Activated CD8-positive, alpha-beta memory T cell treated with anti-CD3 and anti-CD28 coated beads for 1 hour (primary cell): ENCODE data around the gene PAMR1.
"Not testable (repeated sequence)": the region's sequence is repeated elsewhere in the genome, so short reads cannot be mapped to it uniquely, and the experiment has no call there.

Source experiments
- DNase-seq, 2 donors: peaks; one replicate each; pipeline ENCODE4 v3.0.0-alpha.2; 2020; ENCODE audit warnings: low read depth in 1 of 2; ENCODE audit errors: extremely low read depth in 1 of 2

PAMR1 gene, protein sequence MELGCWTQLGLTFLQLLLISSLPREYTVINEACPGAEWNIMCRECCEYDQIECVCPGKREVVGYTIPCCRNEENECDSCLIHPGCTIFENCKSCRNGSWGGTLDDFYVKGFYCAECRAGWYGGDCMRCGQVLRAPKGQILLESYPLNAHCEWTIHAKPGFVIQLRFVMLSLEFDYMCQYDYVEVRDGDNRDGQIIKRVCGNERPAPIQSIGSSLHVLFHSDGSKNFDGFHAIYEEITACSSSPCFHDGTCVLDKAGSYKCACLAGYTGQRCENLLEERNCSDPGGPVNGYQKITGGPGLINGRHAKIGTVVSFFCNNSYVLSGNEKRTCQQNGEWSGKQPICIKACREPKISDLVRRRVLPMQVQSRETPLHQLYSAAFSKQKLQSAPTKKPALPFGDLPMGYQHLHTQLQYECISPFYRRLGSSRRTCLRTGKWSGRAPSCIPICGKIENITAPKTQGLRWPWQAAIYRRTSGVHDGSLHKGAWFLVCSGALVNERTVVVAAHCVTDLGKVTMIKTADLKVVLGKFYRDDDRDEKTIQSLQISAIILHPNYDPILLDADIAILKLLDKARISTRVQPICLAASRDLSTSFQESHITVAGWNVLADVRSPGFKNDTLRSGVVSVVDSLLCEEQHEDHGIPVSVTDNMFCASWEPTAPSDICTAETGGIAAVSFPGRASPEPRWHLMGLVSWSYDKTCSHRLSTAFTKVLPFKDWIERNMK

DNA sequence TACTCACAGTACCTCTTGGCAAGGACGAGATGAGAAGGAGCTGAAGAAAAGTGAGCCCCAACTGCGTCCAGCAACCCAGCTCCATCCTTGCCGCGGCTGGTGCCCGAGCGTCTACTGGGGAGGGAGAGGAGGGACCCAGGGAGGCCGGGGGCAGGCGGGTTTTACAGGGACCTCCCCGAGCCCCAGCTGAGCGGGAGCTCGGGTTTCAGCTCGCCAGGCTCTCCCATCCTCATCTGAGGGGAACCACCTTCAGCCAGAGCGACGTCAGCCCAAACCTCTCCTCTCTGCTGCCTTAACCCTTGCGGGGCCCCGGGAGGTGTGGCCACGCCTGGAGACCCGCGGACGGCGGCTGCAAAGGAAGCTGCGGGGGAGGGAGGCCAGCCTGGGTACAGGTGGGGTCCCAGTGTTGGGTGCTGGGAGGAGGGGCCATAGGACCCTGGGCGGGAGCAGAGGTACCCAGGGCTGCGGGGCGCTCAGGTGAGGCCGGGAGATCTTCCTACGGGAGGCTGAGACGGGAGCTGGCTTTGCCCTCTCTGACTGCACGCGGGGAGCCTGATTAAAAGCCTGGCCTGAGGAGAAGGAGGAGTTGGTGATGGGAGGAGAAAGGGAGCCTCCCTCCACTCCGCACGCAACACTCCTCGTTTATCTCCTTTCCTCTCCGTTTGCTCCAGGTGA is at the start of gene PAMR1:
TSS of gene PAMR1 (minus strand) at position 116 of the 675 bp plus-strand sequence. CDS start at position 85, 31 bp downstream.
- DNase-seq: no peak

DNA sequence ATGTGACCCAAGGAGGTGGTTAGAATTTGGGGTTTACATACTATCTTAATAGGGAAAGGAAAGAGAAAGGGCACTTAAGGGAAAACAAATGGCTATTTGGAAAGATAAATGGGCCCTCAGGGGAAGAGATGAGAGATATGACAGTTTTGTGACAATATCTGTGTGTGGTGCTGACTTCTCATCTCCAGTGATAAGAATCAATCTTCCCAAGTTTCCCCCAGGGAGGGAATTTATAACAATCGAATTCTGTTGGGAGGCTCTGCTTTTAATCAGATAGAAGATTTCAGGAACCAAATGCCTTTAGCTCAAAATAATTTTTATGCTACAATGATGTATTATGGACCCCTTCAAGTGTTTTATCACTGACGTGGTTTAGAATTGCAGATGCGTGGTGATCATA is 46.3 kb upstream of the PAMR1 start:
- no peak for DNase-seq

DNA sequence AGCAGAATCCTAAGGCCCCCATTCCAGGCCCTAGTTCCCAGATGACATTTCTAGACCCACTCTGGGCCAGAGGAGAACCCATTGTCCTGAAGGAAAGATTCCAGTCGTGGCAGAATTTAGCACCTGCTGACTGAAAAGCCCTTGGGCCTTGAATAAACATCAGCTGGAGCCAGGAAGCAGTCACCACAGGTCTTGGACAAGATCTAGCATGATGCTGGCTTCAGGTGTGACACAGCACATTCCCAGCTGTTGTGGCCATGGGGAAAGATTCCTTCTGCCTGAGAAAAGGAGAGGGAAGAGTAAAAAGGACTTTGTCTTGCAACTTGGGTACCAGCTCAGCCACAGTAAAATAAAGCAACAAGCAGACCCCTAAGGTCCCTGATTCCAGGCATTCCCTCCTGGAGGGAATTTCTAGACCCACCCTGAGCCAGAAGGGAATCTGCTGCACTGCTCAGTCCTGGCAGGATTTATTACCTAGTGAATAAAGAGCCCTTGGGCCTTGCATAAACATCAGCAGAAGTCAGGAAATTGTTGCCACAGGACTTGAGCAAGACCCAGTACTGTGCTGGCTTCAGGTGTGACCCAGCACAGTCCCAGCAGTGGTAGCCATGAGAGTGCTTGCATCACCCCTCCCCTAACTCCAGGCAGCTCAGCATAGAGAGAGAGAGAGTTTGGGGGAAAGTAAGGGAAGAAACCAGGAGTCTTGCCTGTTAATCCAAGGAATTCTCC is 42.5 kb upstream of the PAMR1 start:
- DNase-seq: no peak

GRCh38 chr11:35566885-35567284 is 41.5 kb upstream of the PAMR1 start:
- no peak for DNase-seq

DNA sequence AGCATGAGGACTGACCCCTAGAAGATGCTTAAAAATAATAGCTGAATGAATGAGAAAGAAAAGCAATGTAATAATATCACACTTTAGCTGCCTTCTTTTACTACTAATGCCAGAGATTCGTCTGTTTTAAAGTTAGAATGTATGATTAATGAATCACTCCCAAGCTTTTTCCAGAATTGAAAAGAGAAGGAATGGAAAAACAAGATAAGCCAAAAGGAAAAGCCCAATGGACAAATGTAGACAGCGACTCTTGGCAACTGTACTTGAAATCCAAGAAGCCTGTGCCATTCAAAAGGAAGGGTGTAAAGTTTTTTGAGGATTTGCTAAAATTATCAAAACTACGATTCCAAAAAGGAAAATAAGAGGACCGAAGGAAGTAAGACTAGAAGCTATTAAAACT is 40.8 kb upstream of the PAMR1 start:
- no peak for DNase-seq

GRCh38 chr11:35564245-35564595 is 38.8 kb upstream of the PAMR1 start:
- no peak for DNase-seq

DNA sequence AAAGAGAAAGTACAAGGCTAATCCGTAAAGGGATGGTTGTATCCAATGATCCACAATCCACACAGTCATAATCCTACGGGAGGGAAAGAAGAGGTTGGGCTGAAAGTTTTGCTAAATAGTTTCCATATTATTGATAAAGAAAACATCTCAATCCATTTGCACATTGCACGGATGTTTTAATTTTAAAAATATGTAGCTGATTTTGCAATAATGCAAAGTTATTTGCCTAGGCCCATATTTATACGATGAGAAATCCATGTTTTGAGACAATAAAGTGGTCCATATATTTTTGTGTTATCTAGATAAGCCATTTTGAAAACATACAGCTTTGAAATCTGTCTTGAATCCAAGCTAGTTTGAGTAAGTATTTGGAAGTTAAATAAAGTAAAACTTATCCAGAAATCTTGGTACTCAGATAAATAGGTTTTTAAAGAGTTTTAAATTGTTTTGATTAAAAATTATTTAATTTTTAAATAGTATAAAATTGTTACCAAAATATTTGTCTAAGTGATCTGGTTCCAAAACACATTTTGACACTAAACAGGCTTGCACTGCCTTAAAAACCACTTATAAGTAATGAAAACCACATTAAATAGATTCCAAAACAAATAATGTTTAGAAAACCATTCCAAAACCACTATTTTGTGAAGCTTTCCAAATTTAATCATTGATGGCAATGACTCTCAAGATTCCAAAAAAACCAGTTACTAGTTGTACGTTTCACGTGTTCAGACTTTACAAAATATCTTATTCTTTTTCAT is 38.2 kb upstream of the PAMR1 start:
- DNase-seq: no peak

DNA sequence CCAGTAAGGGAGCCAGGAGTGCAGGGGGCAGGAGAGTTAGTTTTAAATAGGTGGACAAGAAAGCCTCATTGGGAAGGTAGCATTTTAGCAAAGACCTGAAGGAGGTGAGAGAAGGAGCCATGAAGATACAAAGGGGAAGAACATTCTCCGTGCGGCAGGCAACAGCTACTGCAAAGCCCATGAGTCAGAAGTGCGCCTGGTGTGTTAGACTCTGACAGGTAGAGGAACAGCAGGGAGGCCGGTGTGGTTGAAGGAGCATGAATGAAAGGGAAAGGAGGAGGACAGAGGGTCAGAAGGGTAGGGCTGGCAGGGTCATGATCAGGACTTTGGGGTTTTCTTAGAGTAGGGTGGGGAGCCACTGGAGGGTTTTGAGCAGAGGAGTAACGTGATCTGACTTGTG is 34.5 kb upstream of the PAMR1 start:
- no peak for DNase-seq

DNA sequence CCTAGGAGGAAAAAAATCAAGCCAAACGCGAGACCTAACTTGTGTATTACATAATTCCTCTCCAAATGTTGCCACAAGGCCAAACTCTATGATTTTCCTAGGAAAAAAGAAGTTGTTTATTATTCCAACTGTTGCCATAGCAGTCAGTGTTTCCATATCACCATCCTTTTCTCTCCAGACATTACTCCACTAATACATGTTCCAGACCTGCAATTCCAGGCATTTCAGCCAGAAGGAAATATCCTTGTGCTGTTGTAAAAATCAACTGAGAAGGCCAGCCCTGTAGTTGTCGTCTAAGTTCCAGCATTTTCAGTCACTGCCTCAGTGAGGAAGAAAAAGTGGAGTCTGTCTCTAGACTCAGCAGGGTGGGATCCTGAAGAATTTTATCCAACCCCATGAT is 33.1 kb upstream of the PAMR1 start:
- no peak for DNase-seq

- DNase-seq: no peak
Measured at GRCh38 chr11:35555488-35555887, 30.1 kb upstream of the PAMR1 start.

GRCh38 chr11:35554491-35555437 is 29.3 kb upstream of the PAMR1 start:
- no peak for DNase-seq

DNA sequence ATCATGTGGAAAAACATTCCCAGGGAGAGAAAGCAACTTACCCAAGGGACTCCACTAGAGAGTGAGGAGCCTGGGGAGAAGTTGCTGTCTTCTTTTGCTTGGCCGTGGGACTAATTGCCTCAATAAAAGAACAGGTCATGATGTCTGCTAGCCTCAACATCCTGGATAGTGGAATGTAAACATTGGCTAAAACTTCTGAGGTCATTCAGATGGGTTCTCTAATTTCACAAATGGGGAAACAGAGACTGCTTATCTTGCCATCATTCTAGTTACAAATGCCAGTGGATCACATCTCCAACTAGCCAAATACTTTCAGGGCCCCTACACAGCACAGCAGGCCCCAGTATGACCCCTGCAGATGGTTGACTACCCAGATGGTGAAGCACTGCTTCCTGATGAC is 28.4 kb upstream of the PAMR1 start:
- DNase-seq: no peak

DNA sequence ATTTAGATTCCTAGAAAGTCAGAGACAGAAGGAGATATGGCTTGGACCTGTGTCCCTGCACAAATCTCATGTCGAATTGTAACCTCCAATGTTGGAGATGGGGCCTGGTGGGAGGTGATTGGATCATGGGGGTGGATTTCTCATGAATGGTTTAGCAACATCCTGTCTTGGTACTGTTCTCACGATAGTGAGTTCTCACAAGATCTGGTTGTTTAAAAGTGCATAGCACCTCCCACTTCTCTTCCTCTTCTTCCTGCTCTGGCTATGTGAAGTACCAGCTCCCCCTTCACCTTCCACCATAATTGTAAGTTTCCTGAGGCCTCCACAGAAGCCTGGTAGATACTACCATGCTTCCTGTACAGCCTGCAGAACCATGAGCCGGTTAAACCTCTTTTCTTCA is 27.6 kb upstream of the PAMR1 start:
- DNase-seq: no peak

DNA sequence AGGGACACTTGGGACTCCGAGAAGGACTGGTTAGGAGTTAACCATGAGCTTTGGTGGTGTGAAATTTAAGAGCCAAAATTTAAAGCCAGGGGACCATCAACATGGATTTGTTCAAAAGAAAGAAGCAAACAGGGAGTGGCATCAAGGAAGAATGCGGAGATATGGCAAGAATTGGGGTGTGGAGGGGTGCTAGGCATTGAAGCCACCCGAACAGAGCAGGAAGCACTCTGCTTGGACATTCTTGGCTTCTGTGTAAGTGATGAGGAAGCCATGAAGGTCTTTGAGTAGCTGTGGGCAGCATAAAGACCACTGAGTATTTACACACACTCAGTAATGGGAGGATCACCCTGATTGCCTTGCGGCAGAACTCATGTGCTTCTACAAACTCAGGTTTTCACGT is 27.2 kb upstream of the PAMR1 start:
- DNase-seq: no peak

DNA sequence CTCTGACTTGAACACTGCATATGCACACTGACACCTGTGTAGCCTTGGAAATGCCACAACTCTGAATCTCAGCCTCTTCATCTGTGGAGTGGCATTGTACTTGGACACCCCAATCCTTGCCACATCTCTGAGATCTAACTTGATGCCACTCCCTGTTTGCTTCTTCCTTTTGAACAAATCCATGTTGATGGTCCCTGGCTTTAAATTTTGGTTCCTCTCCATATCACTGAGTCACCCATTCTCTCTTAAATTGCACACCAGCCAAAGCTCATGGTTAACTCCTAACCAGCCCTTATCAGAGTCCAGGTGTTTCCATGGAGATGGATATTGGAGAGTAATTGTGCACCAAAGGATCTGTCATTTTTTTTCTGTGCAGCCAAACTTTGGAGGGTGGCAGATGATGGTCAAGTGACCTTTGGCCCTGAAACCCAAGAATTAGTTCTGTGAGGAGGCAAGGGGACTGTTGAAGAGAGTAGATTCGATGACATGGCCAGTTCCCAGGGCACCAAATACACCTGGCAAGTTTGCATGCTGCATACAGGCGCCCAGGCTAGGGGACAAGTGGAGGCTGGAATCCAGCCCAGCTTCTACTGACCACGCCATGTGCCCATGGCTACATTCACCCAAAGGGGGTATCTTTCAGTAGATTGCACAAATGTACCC is 25.1 kb upstream of the PAMR1 start:
- DNase-seq: no peak

GRCh38 chr11:35549787-35550186 is 24.4 kb upstream of the PAMR1 start:
- DNase-seq: no peak

DNA sequence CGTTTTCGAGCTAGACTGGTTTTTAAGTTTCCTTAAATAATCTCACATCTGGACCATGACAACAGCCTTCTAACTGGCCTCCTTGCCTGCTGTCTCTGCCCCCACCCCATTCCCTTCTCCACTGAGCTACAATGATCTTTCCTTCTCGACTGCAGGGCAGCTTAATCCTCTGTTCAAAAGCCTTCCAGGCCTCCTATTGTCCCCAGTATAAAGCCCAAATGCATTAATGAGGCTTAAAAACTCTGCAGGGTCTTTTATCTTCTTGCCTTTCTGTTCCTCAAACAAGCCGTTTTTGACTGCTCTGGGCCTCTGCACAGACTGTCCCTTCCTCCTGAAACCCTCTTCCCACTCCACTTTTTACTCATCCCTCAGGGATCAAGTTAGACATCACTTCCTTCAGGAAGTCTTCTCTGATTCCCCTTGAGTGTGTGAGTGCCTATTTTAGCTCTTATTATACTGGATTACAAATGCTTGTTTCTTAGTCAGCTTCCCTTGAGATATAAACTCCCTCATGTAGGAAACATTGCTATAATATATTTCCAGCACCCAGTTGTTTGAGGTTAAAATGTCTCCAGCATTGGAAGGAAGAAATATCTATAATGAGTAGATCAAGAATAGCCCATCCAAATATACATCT is 23.6 kb upstream of the PAMR1 start:
- no peak for DNase-seq

DNA sequence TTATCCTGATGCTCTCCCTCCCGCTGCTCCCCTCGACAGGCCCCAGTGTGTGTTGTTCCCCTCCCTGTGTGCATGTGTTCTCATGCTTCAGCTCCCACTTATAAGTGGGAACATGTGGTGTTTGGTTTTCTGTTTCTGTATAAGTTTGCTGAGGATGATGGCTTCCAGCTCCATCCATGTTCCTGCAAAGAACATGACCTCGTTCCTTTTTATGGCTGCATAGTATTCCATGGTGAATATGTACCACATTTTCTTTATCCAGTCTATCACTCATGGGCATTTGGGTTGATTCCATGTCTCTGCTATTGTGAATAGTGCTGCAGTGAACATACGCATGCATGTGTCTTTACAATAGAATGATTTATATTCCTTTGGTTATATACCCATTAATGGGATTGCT is 22.6 kb upstream of the PAMR1 start:
- DNase-seq: not testable (repeated sequence)
